ENCODE data around the gene TNNC1.

GRCh38 chr3:52456169-52456799 lies 2.4 kb upstream of the TNNC1 start:
- TF ChIP-seq CTCF (IDR thresholded peaks at IDR 0.05) (no peak), ZFX (IDR thresholded peaks at IDR 0.05; ENCODE audit: borderline replicate concordance) (no peak)

Data from 22Rv1 (cell line).